EH (cell line): ENCODE data around the gene CLASRP.

Source experiments
- DNase-seq: peaks from one replicate; pipeline ENCODE4 v3.0.0-alpha.2; 2015; ENCODE audit warnings: low read depth

The CLASRP gene

DNA sequence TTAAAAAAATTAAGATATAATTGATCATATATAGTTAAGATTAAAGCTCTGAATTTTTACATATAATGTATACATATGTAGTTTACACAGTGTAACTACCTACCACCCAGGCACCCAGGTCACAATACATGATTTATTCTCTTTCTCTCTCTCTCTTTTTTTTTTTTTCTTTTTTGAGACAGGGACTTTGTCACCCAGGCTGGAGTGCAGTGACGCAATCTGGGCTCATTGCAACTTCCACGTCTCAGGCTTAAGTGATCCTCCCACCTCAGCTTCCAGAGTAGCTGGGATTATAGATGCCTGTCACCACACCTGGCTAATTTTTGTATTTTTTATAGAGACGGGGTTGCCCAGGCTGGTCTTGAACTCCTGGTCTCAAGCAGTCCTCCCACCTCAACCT is 18.8 kb upstream of the CLASRP start:
- no peak for DNase-seq

DNA sequence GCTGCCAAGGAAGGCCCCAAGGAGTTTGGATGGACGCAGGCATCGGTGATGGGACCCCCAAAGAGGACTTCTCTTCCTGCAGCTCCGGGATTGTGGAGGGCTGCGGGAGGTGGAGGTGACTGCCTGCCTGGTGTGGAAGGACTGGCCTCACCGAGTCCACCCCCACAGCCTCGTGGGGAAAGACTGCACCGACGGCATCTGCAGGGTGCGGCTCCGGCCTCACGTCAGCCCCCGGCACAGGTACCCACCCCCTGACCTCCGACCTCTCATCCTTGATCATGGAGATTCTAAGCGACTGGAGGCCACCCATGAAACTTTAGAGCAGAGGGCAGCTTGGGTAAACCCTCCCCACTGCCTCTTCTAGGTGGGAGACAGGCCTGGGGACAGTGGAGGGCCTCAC is 16.9 kb upstream of the CLASRP start:
- DNase-seq: no peak

GRCh38 chr19:45023048-45023447 is 15.8 kb upstream of the CLASRP start:
- DNase-seq: no peak

DNA sequence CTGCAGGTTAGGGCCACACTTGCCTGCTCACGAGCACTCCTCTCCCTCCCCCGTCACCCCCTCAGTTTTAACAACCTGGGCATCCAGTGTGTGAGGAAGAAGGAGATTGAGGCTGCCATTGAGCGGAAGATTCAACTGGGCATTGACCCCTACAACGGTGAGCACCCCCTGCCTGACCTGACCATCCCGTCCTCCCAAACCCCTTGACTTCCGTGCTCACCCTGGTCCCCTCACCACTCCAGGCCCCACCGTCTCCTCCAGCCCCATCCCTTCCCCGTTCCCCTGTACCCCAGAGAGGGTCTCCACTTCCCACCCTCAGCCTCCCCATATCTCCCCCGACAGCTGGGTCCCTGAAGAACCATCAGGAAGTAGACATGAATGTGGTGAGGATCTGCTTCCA is 13.6 kb upstream of the CLASRP start:
- no peak for DNase-seq

- no peak for DNase-seq
These were observed 11.5 kb upstream of the CLASRP start for GRCh38 chr19:45027371-45027770.

DNA sequence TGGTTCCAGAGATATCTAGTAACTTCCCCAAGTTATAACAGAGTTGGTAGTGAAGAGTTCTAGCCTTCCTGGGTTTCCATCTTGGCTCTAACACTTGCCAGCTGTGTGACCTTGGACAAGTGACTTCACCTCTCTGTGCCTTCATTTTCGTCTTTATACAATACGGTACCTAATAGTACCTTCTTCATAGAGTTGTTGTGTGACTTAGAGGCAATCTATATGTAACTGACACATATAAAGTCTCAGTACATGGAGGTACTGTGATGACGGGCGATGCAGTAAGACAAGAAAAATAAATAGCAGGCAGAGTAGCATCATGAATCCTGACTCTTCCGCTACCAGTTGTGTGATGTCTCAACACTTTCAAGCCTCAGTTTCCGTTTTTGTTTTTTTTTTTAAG is 8.0 kb upstream of the CLASRP start:
- DNase-seq: no peak

- DNase-seq: no peak
These were observed 6.4 kb upstream of the CLASRP start for GRCh38 chr19:45032421-45032820.

GRCh38 chr19:45035755-45036154 is 3.1 kb upstream of the CLASRP start:
- DNase-seq: no peak

DNA sequence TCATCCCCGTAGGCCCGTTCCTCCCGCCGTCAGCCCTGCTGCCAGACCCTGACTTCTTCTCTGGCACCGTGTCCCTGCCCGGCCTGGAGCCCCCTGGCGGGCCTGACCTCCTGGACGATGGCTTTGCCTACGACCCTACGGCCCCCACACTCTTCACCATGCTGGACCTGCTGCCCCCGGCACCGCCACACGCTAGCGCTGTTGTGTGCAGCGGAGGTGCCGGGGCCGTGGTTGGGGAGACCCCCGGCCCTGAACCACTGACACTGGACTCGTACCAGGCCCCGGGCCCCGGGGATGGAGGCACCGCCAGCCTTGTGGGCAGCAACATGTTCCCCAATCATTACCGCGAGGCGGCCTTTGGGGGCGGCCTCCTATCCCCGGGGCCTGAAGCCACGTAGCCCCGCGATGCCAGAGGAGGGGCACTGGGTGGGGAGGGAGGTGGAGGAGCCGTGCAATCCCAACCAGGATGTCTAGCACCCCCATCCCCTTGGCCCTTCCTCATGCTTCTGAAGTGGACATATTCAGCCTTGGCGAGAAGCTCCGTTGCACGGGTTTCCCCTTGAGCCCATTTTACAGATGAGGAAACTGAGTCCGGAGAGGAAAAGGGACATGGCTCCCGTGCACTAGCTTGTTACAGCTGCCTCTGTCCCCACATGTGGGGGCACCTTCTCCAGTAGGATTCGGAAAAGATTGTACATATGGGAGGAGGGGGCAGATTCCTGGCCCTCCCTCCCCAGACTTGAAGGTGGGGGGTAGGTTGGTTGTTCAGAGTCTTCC is 1.3 kb upstream of the CLASRP start:
- no peak for DNase-seq

- DNase-seq: no peak
These were observed 1.4 kb downstream of the CLASRP start for GRCh38 chr19:45040059-45040771.

DNA sequence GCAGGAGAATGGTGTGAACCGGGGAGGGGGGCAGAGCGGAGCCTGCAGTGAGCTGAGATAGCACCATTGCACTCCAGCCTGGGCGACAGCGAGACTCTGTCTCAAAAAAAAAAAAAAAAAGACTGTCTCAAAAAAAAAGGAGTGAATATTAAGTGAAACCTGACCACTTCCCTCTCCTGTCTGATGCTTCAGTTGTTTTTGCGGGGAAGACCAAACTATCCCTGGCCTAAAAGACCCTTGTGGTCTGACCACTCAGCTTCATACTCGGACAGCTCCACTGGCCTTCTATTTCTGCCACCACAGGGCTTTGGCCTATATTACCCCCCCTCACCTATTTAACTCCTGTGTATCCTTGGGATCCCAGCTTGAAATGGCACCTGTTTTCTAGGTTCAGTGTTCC is 2.3 kb downstream of the CLASRP start:
- no peak for DNase-seq

DNA sequence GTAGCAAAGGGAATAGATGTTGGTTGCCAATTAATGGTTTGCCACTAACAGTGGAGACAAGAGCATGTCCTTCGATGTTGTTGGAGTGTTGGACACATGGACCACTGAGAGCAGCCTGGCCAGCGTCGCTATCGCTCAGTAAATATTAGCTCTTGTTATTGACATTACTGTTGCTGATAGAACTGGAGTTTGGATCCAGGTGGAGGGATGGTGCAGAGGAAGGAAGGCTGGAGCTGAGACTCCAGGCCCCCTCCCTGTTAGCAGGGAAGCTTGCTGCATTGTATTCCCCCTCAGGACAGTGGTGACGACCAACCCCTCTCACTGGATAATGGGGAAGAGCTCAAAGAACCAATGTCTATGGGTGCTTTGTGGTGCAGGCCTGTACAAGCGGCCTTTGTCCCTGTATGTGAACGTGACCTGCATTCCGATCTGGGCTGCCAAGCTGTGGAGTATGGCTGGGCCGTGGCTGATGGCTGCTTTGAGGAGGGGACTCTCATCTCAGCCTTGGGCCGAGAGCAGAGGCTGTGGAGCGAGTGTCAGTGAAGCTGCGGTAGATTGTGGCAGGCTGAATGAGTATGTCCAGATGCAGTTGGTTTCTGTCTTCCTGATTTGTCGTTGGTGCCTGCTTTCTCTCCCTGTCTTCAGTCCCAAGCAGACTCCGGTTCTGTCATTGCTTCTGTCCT is 7.0 kb downstream of the CLASRP start:
- no peak for DNase-seq

DNA sequence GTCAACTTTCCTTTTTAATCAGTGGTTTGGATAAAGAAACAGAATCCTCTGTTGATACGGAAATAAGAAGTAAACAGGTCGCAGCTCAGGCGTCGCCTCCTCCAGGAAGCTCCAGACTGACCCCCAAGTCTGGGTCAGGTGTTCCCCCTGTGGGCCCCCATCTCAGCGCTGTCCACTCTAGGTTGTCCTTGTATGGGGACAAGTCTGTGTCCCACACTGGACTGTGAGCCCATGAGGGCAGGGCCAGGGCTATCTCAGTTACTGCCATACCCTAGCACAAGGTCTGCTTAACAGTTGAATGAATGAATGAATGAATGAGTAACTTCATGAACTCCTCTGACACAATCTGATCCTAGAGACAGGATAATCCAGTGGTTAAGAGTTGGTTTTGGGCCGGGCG is 7.5 kb downstream of the CLASRP start:
- no peak for DNase-seq

- no peak for DNase-seq
These were observed 8.4 kb downstream of the CLASRP start for GRCh38 chr19:45047188-45047797.

GRCh38 chr19:45049073-45049736 is 10.4 kb downstream of the CLASRP start:
- no peak for DNase-seq

- no peak for DNase-seq
These were observed 11.2 kb downstream of the CLASRP start for GRCh38 chr19:45050036-45050435.

DNA sequence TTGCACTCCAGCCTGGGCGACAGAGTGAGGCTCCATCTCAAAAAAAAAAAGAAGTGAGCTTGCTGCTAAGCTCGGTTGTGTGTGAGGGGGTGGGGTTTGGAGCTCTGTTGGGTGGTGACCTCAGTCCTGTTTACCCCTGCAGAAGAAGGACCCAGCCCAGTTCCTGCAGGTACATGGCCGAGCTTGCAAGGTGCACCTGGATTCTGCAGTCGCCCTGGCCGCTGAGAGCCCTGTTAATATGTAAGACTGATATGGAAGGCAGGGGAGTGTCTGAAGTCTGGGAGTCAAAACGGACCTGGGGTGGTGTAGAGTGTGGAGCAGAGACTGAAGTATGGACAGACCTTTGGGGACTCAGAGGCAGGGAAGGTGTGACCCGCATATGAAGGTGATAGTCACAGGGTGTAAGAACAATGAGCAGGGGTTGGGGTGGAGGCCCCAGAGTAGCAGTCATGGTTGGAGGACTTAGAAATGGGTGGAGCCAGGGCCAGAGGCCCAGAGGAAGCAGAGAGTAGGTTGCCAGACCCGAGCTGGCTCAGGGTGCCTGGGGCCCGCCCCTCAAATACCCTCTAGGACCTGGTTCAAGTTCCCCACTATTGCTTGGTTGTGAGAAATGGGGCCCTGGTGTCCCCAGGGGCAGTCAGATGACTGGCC is 13.2 kb downstream of the CLASRP start:
- no peak for DNase-seq

GRCh38 chr19:45056831-45057230 is 18.0 kb downstream of the CLASRP start:
- no peak for DNase-seq

DNA sequence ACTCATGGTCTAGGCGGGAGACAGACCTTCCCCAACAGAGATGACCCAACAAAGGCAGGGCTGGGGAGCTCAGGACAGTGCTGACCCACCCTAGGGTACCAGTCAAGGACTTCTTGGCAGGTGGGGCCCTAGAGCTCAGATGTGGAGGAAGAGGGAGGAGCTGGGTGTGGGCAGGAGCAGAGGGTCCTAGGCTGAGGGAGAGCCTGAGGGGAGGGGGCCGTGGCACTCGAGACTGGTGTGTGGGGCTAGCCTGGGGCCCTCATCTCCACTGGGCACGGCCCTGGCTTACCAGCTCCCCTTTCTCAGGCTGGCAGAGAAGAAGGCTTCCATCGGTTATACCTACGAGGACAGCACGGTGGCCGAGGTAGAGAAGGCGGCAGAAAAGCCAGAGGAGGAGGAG is 18.6 kb downstream of the CLASRP start:
- no peak for DNase-seq

GRCh38 chr19:45058622-45059159 is 19.8 kb downstream of the CLASRP start:
- DNase-seq: no peak

- peak; percentile 73 for DNase-seq
These were observed 20.6 kb downstream of the CLASRP start for GRCh38 chr19:45059258-45059965.
